ENCODE results near the gene GABRB2.

GABRB2 gene

DNA sequence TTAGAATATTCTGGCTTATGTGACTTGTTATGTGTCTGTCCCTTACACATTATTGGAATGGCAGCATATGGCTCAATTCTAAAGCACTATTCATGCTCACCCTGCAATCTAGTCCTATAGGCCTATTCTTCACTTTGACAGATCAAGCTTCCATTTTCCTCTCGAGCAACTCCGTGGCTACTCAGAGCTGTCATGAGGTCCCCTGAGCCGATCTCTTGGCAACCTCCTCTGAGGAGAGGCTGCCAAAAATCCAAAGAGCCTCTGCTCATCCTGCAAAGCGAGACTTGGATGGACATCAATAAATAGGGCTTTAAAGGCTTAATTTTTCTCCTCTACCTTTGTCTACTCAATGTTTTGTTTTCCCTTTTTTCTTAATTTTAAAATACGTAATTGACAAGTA, 163.8 kb downstream of the GABRB2 start:
- no peaks in the 10 kb centered on the region for H3K36me3 ChIP-seq (ENCODE audit: insufficient read depth, low read depth, low read length)
- H3K4me3 ChIP-seq (ENCODE audit: low read length) = no peak overlapping the region
- H3K9me3 ChIP-seq (ENCODE audit: insufficient read depth, low read depth, low read length) = no peaks in the 10 kb centered on the region
- H3K4me1 ChIP-seq (ENCODE audit: insufficient read depth, low read length) = no peaks in the 10 kb centered on the region
- no peak overlapping the region for H3K9ac ChIP-seq (ENCODE audit: low read depth, low read length)
- H3K27ac ChIP-seq (ENCODE audit: low read length) = no peak overlapping the region
- no peaks in the 10 kb centered on the region for H3K27me3 ChIP-seq (ENCODE audit: insufficient read depth, low read length)

- H3K36me3 ChIP-seq (ENCODE audit: insufficient read depth, low read depth, low read length) = no peaks in the 10 kb centered on the region
- no peaks in the 10 kb centered on the region for H3K27me3 ChIP-seq (ENCODE audit: insufficient read depth, low read length)
- H3K27ac ChIP-seq (ENCODE audit: low read length) = no peak overlapping the region
- H3K4me1 ChIP-seq (ENCODE audit: insufficient read depth, low read length) = no peaks in the 10 kb centered on the region
- H3K9ac ChIP-seq (ENCODE audit: low read depth, low read length) = no peak overlapping the region
- H3K4me3 ChIP-seq (ENCODE audit: low read length) = no peak overlapping the region
- no peaks in the 10 kb centered on the region for H3K9me3 ChIP-seq (ENCODE audit: insufficient read depth, low read depth, low read length)
Observed at GRCh38 chr5:161380486-161380885, 166.0 kb downstream of the GABRB2 start.

- no peaks in the 10 kb centered on the region for H3K27me3 ChIP-seq (ENCODE audit: insufficient read depth, low read length)
- no peaks in the 10 kb centered on the region for H3K36me3 ChIP-seq (ENCODE audit: insufficient read depth, low read depth, low read length)
- H3K4me3 ChIP-seq (ENCODE audit: low read length) = no peak overlapping the region
- H3K27ac ChIP-seq (ENCODE audit: low read length) = no peak overlapping the region
- H3K9ac ChIP-seq (ENCODE audit: low read depth, low read length) = no peak overlapping the region
- H3K4me1 ChIP-seq (ENCODE audit: insufficient read depth, low read length) = no peaks in the 10 kb centered on the region
- H3K9me3 ChIP-seq (ENCODE audit: insufficient read depth, low read depth, low read length) = no peaks in the 10 kb centered on the region
Observed at GRCh38 chr5:161378701-161379100, 167.8 kb downstream of the GABRB2 start.

DNA sequence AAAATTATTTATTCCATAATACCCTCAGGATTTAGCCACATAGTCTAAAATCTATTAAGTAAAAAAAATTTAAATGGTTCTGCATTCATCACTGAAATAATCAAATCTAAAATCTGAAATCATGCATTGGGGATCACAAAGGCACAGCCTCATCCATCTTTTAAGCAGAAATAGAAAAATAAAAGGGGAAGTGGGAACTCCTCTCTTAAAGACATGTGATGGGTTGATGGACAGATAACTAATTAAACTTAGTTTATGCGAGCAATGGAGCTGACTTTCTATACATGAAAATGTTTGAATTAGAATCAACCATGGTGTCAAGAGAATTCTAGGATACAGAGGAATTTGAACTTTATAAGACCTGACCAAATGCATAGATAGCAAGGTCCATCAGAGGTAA, 170.5 kb downstream of the GABRB2 start:
- Histone ChIP-seq H3K9ac (ENCODE audit: low read depth, low read length) (no peak overlapping the region), H3K27me3 (ENCODE audit: insufficient read depth, low read length) (no peaks in the 10 kb centered on the region), H3K27ac (ENCODE audit: low read length) (no peak overlapping the region), H3K4me3 (ENCODE audit: low read length) (no peak overlapping the region), H3K9me3 (ENCODE audit: insufficient read depth, low read depth, low read length) (no peaks in the 10 kb centered on the region), H3K36me3 (ENCODE audit: insufficient read depth, low read depth, low read length) (no peaks in the 10 kb centered on the region), H3K4me1 (ENCODE audit: insufficient read depth, low read length) (peaks cover 8% of the 10 kb centered on the region; the same call in 1 of the 2 replicates)

GRCh38 chr5:161373345-161373707, 173.2 kb downstream of the GABRB2 start:
- Histone ChIP-seq H3K4me1 (ENCODE audit: insufficient read depth, low read length) (peaks cover 13% of the 10 kb centered on the region; the same call in 1 of the 2 replicates), H3K36me3 (ENCODE audit: insufficient read depth, low read depth, low read length) (no peaks in the 10 kb centered on the region), H3K9ac (ENCODE audit: low read depth, low read length) (no peak overlapping the region), H3K27me3 (ENCODE audit: insufficient read depth, low read length) (no peaks in the 10 kb centered on the region), H3K9me3 (ENCODE audit: insufficient read depth, low read depth, low read length) (no peaks in the 10 kb centered on the region), H3K4me3 (ENCODE audit: low read length) (no peak overlapping the region), H3K27ac (ENCODE audit: low read length) (no peak overlapping the region)

DNA sequence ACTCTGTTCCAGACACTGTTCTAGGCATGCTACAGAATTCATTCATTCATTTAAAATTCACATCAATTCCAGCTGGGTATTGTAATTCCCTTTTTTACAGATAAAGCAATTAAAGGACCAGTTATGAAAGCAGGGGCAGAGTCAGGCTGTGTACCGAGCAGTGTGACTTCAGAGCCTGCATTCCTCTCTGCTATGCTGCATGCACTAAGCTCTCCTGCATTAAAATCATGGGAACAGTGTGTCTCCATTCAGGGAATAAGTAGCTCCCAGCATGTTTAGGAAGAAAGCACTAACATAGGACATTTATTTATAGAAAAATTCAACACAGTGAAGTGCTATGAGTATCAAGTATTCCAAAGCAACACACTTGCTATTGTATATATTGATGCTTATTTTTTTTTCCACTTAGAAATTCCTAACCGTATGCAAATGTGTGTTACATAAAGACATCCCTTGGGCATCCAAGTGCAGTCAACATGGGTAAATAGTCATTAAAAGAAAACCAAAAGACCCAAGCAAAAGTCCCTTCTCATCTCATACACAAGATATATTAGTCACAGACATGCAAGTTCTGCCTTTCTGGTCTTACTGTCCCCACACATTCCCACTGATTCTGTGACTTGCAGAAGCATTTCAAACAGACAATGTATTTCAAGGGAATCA, 173.7 kb downstream of the GABRB2 start:
- H3K27ac ChIP-seq (ENCODE audit: low read length) = no peak overlapping the region
- H3K9ac ChIP-seq (ENCODE audit: low read depth, low read length) = no peak overlapping the region
- H3K4me1 ChIP-seq (ENCODE audit: insufficient read depth, low read length) = peaks cover 13% of the 10 kb centered on the region; the same call in 1 of the 2 replicates
- no peaks in the 10 kb centered on the region for H3K27me3 ChIP-seq (ENCODE audit: insufficient read depth, low read length)
- no peak overlapping the region for H3K4me3 ChIP-seq (ENCODE audit: low read length)
- no peaks in the 10 kb centered on the region for H3K36me3 ChIP-seq (ENCODE audit: insufficient read depth, low read depth, low read length)
- no peaks in the 10 kb centered on the region for H3K9me3 ChIP-seq (ENCODE audit: insufficient read depth, low read depth, low read length)

GRCh38 chr5:161369022-161369421, 177.5 kb downstream of the GABRB2 start:
- peaks cover 13% of the 10 kb centered on the region; the same call in 1 of the 2 replicates for H3K4me1 ChIP-seq (ENCODE audit: insufficient read depth, low read length)
- no peaks in the 10 kb centered on the region for H3K36me3 ChIP-seq (ENCODE audit: insufficient read depth, low read depth, low read length)

DNA sequence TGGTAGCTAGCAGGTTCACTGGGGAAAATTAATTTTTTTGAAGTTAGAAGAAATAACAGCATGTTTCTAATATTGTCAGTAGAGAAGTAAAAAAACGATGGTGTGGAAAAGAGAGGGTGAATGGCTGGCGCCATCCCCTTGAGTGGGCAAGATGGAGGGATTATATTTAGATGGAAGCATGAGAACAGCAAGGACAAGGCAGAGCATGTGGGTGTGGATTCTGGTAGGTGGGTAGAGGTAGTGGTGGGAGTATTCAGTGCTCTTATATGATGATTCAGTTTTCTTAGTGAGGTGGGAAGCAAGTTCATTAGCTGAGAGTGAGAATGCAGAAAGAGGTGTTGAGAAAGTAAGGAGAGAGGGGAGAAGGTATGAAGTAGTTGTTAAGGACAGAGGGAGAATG, 188.1 kb downstream of the GABRB2 start:
- Histone ChIP-seq H3K27me3 (ENCODE audit: insufficient read depth, low read length) (no peaks in the 10 kb centered on the region), H3K4me3 (ENCODE audit: low read length) (no peak overlapping the region), H3K36me3 (ENCODE audit: insufficient read depth, low read depth, low read length) (no peaks in the 10 kb centered on the region)

More at GRCh38 chr5:161369022-161369421, 177.5 kb downstream of the GABRB2 start:
- H3K9ac ChIP-seq (ENCODE audit: low read depth, low read length) = no peak overlapping the region
- H3K27me3 ChIP-seq (ENCODE audit: insufficient read depth, low read length) = no peaks in the 10 kb centered on the region
- H3K27ac ChIP-seq (ENCODE audit: low read length) = no peak overlapping the region
- no peak overlapping the region for H3K4me3 ChIP-seq (ENCODE audit: low read length)
- H3K9me3 ChIP-seq (ENCODE audit: insufficient read depth, low read depth, low read length) = no peaks in the 10 kb centered on the region

GRCh38 chr5:161344234-161344633, 202.3 kb downstream of the GABRB2 start:
- H3K9ac ChIP-seq (ENCODE audit: low read depth, low read length) = no peak overlapping the region
- H3K36me3 ChIP-seq (ENCODE audit: insufficient read depth, low read depth, low read length) = no peaks in the 10 kb centered on the region
- no peaks in the 10 kb centered on the region for H3K27me3 ChIP-seq (ENCODE audit: insufficient read depth, low read length)
- H3K4me3 ChIP-seq (ENCODE audit: low read length) = no peak overlapping the region
- no peaks in the 10 kb centered on the region for H3K9me3 ChIP-seq (ENCODE audit: insufficient read depth, low read depth, low read length)
- no peaks in the 10 kb centered on the region for H3K4me1 ChIP-seq (ENCODE audit: insufficient read depth, low read length)
- H3K27ac ChIP-seq (ENCODE audit: low read length) = no peak overlapping the region

More for the DNA sequence above, 188.1 kb downstream of the GABRB2 start:
- H3K9ac ChIP-seq (ENCODE audit: low read depth, low read length) = no peak overlapping the region
- no peak overlapping the region for H3K27ac ChIP-seq (ENCODE audit: low read length)
- no peaks in the 10 kb centered on the region for H3K9me3 ChIP-seq (ENCODE audit: insufficient read depth, low read depth, low read length)
- no peaks in the 10 kb centered on the region for H3K4me1 ChIP-seq (ENCODE audit: insufficient read depth, low read length)

GRCh38 chr5:161342886-161343285, 203.6 kb downstream of the GABRB2 start:
- Histone ChIP-seq H3K4me1 (ENCODE audit: insufficient read depth, low read length) (no peaks in the 10 kb centered on the region), H3K4me3 (ENCODE audit: low read length) (no peak overlapping the region), H3K27me3 (ENCODE audit: insufficient read depth, low read length) (no peaks in the 10 kb centered on the region), H3K36me3 (ENCODE audit: insufficient read depth, low read depth, low read length) (no peaks in the 10 kb centered on the region), H3K9ac (ENCODE audit: low read depth, low read length) (no peak overlapping the region), H3K27ac (ENCODE audit: low read length) (no peak overlapping the region), H3K9me3 (ENCODE audit: insufficient read depth, low read depth, low read length) (no peaks in the 10 kb centered on the region)

DNA sequence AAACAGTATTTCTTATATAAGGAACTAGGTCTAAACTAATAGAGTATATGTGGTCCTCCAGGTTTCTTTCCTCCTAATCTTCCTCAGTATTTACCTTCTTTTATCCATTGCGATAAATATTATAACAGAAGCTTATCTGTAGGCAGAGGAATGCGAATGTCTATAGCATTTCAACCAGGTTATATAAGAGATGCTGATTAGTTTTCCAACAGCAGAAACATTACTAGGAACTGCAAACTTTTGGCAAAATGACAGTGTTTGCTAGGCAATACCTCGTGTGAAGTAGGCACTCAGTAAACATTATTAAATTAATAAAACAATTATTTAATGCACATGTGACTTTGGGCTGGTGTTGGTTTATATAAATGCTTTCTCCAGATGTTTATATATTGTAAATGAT, 206.5 kb downstream of the GABRB2 start:
- no peaks in the 10 kb centered on the region for H3K36me3 ChIP-seq (ENCODE audit: insufficient read depth, low read depth, low read length)
- no peaks in the 10 kb centered on the region for H3K27me3 ChIP-seq (ENCODE audit: insufficient read depth, low read length)
- no peak overlapping the region for H3K4me3 ChIP-seq (ENCODE audit: low read length)
- no peak overlapping the region for H3K9ac ChIP-seq (ENCODE audit: low read depth, low read length)
- no peaks in the 10 kb centered on the region for H3K4me1 ChIP-seq (ENCODE audit: insufficient read depth, low read length)
- no peaks in the 10 kb centered on the region for H3K9me3 ChIP-seq (ENCODE audit: insufficient read depth, low read depth, low read length)
- H3K27ac ChIP-seq (ENCODE audit: low read length) = no peak overlapping the region

- Histone ChIP-seq H3K4me3 (ENCODE audit: low read length) (no peak overlapping the region), H3K9ac (ENCODE audit: low read depth, low read length) (no peak overlapping the region), H3K36me3 (ENCODE audit: insufficient read depth, low read depth, low read length) (no peaks in the 10 kb centered on the region), H3K27me3 (ENCODE audit: insufficient read depth, low read length) (no peaks in the 10 kb centered on the region), H3K4me1 (ENCODE audit: insufficient read depth, low read length) (0 out of 2 replicates have a peak, but pooled peaks cover 11% of the 10 kb centered on the region), H3K9me3 (ENCODE audit: insufficient read depth, low read depth, low read length) (no peaks in the 10 kb centered on the region), H3K27ac (ENCODE audit: low read length) (no peak overlapping the region)
Observed at GRCh38 chr5:161333194-161333880, 213.2 kb downstream of the GABRB2 start.
